ENCODE measurements around the gene TPRX2.
"Not testable (repeated sequence)": the region's sequence is repeated elsewhere in the genome, so short reads cannot be mapped to it uniquely, and the experiment has no call there.

TPRX2 gene, protein sequence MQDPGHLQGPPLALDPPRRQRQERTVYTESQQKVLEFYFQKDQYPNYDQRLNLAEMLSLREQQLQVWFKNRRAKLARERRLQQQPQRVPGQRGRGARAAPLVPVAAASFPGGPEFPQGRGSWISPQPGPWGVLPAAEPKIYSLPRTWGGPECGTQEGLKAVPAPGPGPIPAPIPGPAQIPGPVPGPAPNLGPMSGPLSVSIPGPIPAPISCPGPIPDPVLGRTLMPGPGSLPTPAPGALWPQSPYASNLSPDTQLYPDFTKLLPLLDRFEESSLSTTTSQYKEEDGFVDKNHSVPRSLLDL

DNA sequence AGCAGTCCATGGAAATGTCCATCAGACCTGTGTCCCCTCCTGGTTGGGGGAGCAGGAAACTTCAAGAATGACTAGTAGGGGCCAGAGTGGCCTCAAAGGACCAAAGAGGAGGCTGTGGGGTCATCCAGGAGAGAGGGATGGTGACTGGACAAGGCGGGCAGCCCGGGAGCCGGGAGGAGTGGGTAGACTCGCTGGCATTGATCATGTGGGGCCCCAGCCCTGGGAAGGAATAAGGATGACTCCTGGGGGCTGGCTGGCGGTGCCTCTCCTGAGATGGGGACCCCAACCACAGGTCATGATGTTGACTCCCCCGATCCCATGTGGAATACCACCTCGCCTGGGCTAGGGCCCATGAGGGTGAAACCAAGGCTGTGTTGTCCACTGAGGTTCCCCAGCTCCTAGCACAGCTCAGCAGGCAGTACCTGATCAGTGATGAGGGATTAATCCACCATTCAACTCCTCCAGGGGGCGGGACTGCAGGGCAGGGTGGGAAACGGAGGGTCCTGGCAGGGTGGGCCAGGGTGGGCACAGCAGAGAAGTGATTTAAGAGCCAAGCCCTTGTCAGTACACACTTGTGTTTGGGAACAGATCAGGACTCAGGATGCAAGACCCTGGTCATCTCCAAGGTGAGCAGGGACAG is at the start of gene TPRX2:
Gene TPRX2 (plus strand): TSS at position 590 of the 640 bp plus-strand sequence. CDS start 12 bp downstream, at position 602.
- H3K36me3 ChIP-seq (ENCODE audit: control insufficient read depth, insufficient read depth, low read length, severe bottlenecking); H3K9me3 ChIP-seq (ENCODE audit: control insufficient read depth, low read length); DNase-seq (ENCODE audit: low read depth); H3K9ac ChIP-seq (ENCODE audit: low read length); H3K4me1 ChIP-seq (ENCODE audit: control insufficient read depth, insufficient read depth, low read length); H3K4me3 ChIP-seq (ENCODE audit: low read length): not testable (repeated sequence)
- H3K27me3 ChIP-seq (replicated peaks; ENCODE audit: control insufficient read depth, insufficient read depth, low read length) = peaks cover 25% of the 10 kb centered on the region

DNA sequence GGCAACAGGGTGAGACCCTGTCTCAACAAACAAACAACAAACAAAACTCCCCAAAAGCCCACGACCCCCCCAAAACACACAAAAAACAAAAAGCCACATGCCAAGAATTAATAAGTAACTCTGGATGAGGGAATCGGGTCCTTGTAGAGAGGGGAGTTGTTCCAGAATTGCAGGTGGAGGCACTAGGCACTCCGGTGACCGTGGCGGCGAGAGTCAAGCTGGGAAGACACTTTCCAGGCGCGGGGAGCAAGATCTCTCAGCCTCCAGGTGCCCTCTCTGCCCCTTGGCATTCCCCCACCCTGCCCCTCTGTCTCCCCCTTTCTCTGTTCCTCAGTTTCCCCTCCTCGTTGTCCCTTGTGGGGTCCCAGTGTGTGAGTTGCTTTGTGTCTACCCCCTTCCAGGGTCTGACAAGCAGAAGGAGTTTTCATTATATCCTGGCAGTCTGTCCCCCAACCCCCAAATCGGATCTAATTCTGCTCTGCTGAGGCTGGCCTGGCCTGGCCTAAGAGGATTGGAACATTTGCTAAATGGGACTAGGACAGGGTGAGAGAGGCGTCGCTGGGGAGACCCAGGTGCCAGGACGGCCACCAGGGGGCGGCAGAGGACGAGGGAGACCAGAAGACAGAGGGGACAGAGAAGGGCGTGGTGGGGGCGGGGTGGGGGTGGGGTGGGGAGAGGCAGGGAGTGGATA is 45.6 kb upstream of the TPRX2 start:
- no peak overlapping the region for H3K9ac ChIP-seq (ENCODE audit: low read length)
- H3K27me3 ChIP-seq (replicated peaks; ENCODE audit: control insufficient read depth, insufficient read depth, low read length) = peaks cover 15% of the 10 kb centered on the region
- no peaks in the 10 kb centered on the region for H3K36me3 ChIP-seq (ENCODE audit: control insufficient read depth, insufficient read depth, low read length, severe bottlenecking)
- no peaks in the 10 kb centered on the region for H3K9me3 ChIP-seq (ENCODE audit: control insufficient read depth, low read length)
- no peaks in the 10 kb centered on the region for H3K4me1 ChIP-seq (ENCODE audit: control insufficient read depth, insufficient read depth, low read length)
- H3K4me3 ChIP-seq (ENCODE audit: low read length) = no peak overlapping the region
- peak; percentile 75 for DNase-seq (ENCODE audit: low read depth)

DNA sequence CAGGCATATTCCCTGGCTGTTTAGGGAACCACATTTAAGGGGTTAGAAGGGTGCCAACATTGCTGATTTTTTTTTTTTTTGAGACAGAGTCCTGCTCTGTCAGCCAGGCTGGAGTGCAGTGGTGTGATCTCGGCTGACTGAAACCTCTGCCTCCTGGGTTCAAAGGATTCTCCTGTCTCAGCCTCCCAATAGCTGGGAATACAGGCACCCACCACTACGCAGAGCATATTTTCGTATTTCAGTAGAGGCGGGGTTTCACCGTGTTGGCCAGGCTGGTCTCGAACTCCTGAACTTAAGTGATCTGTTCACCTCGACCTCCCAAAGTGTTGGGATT is 45.1 kb upstream of the TPRX2 start:
- H3K36me3 ChIP-seq (ENCODE audit: control insufficient read depth, insufficient read depth, low read length, severe bottlenecking) = no peaks in the 10 kb centered on the region
- H3K27me3 ChIP-seq (replicated peaks; ENCODE audit: control insufficient read depth, insufficient read depth, low read length) = peaks cover 16% of the 10 kb centered on the region
- H3K4me1 ChIP-seq (ENCODE audit: control insufficient read depth, insufficient read depth, low read length) = no peaks in the 10 kb centered on the region
- no peaks in the 10 kb centered on the region for H3K9me3 ChIP-seq (ENCODE audit: control insufficient read depth, low read length)
- H3K9ac ChIP-seq (ENCODE audit: low read length) = no peak overlapping the region
- H3K4me3 ChIP-seq (ENCODE audit: low read length) = no peak overlapping the region
- DNase-seq (ENCODE audit: low read depth) = no peak

DNA sequence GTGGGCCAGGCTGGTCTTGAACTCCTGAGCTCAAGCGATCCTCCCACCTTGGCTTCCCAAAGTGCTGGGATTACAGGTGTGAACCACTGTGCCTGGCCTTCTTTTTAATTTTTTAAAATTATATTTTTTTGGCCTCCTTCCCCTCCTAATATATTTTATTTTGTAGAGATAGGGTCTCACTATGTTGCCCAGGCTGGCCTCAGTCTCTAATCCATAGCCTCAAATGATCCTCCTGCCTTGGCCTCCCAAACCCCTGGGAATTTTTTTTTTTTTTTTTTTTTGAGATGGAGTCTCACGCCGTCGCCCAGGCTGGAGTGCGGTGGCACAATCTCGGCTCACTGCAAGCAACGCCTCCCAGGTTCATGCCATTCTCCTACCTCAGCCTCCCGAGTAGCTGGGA is 42.8 kb upstream of the TPRX2 start:
- not testable (repeated sequence) for H3K36me3 ChIP-seq (ENCODE audit: control insufficient read depth, insufficient read depth, low read length, severe bottlenecking); H3K9me3 ChIP-seq (ENCODE audit: control insufficient read depth, low read length); DNase-seq (ENCODE audit: low read depth); H3K4me3 ChIP-seq (ENCODE audit: low read length); H3K4me1 ChIP-seq (ENCODE audit: control insufficient read depth, insufficient read depth, low read length); H3K9ac ChIP-seq (ENCODE audit: low read length)
- peaks cover 35% of the 10 kb centered on the region for H3K27me3 ChIP-seq (replicated peaks; ENCODE audit: control insufficient read depth, insufficient read depth, low read length)

DNA sequence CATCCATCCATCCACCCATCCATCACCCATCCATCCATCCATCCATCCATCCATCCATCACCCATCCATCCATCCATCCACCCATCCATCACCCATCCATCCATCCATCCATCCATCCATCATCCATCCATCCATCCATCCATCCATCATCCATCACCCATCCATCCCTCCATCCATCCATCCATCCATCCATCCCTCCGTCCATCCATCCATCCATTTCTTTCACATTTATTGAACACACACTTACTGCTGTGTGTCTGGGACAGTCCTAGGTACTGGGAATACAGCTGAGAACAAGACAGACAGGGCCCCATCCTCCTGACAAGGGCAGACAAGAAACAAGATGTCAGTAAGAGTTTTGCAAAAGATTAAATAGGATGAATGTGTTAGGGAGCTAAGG is 40.8 kb upstream of the TPRX2 start:
- not testable (repeated sequence) for H3K9me3 ChIP-seq (ENCODE audit: control insufficient read depth, low read length); H3K4me3 ChIP-seq (ENCODE audit: low read length); H3K9ac ChIP-seq (ENCODE audit: low read length); H3K4me1 ChIP-seq (ENCODE audit: control insufficient read depth, insufficient read depth, low read length); H3K36me3 ChIP-seq (ENCODE audit: control insufficient read depth, insufficient read depth, low read length, severe bottlenecking); DNase-seq (ENCODE audit: low read depth)
- H3K27me3 ChIP-seq (replicated peaks; ENCODE audit: control insufficient read depth, insufficient read depth, low read length) = peaks cover 45% of the 10 kb centered on the region

DNA sequence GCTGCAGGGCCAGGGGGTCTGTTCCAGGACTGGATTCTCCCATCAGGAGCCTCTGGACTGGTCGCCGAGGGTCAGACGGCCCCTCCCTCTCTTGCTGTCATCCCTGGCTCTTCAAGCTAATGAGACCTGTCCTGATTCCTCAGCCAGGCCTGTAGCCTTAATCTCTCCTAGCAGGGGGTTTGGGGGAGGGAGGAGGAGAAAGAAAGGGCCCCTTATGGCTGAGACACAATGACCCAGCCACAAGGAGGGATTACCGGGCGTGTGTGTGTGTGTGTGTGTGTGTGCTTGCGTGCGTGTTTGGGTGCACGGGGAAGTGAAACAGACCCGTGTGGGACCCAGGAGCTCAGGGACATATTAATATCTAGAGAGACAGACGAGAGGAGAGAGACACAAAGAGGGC is 39.2 kb upstream of the TPRX2 start:
- no peak overlapping the region for H3K9ac ChIP-seq (ENCODE audit: low read length)
- H3K9me3 ChIP-seq (ENCODE audit: control insufficient read depth, low read length) = no peaks in the 10 kb centered on the region
- no peaks in the 10 kb centered on the region for H3K4me1 ChIP-seq (ENCODE audit: control insufficient read depth, insufficient read depth, low read length)
- no peaks in the 10 kb centered on the region for H3K36me3 ChIP-seq (ENCODE audit: control insufficient read depth, insufficient read depth, low read length, severe bottlenecking)
- no peak for DNase-seq (ENCODE audit: low read depth)
- H3K4me3 ChIP-seq (ENCODE audit: low read length) = no peak overlapping the region
- peaks cover 42% of the 10 kb centered on the region for H3K27me3 ChIP-seq (replicated peaks; ENCODE audit: control insufficient read depth, insufficient read depth, low read length)

DNA sequence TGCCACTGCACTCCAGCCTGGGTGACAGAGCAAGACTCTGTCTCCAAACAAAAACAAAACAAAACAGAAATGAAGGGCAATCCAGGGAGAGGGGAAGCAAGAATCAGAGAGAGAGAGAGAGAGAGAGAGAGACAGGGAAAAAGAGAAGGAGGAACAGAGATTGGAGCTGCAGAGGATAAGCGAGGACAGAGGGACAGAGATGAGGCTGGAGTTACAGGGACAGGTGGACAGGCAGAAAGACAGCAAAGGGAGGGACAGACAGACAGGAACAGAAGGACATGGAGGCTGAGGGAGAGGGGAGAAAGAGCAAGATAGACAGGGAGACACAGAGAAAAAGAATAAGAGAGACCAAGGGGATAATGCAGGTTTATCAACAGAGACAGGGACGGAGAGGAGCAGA is 38.6 kb upstream of the TPRX2 start:
- H3K4me1 ChIP-seq (ENCODE audit: control insufficient read depth, insufficient read depth, low read length) = no peaks in the 10 kb centered on the region
- H3K9ac ChIP-seq (ENCODE audit: low read length) = no peak overlapping the region
- no peaks in the 10 kb centered on the region for H3K36me3 ChIP-seq (ENCODE audit: control insufficient read depth, insufficient read depth, low read length, severe bottlenecking)
- H3K4me3 ChIP-seq (ENCODE audit: low read length) = no peak overlapping the region
- H3K27me3 ChIP-seq (replicated peaks; ENCODE audit: control insufficient read depth, insufficient read depth, low read length) = peaks cover 42% of the 10 kb centered on the region
- no peak for DNase-seq (ENCODE audit: low read depth)
- H3K9me3 ChIP-seq (ENCODE audit: control insufficient read depth, low read length) = no peaks in the 10 kb centered on the region

DNA sequence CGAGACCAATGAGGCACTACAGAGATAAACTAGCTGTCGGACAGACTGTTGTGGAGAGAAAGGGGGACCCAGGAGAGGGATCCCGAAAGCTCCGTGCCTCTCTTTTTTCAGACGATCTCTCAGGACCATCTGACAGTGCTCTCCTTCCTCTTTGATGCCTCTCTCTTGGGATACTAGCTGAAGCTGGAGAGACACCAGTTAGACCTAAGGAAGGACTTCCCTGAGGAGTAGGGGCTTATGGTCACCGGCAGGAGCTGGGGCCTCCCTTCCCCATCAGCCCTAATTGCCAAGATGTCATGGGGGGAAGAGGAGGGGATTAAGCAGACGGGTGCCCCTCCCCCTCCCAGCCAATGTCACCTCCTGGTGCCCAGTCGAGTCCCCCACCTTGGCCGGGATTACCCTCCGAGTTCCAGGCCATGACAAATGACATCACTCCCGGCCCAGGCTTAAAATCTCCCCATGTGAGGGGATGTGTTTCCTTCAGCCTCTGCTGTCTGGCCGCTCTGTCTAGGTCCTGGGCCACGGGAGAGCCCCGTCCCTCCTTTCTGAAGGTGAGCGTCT is 37.5 kb upstream of the TPRX2 start, which contains the start of gene CRX:
Gene CRX (plus strand): TSS at position 478 of the 561 bp plus-strand sequence. CDS start 12,507 bp downstream, outside the sequence.
- DNase-seq (ENCODE audit: low read depth) = no peak
- H3K4me1 ChIP-seq (ENCODE audit: control insufficient read depth, insufficient read depth, low read length) = no peaks in the 10 kb centered on the region
- no peaks in the 10 kb centered on the region for H3K36me3 ChIP-seq (ENCODE audit: control insufficient read depth, insufficient read depth, low read length, severe bottlenecking)
- no peak within 1 kb of the TSS for H3K9ac ChIP-seq (ENCODE audit: low read length)
- no peak within 1 kb of the TSS for H3K4me3 ChIP-seq (ENCODE audit: low read length)
- peaks cover 1% of the 10 kb centered on the region for H3K9me3 ChIP-seq (ENCODE audit: control insufficient read depth, low read length)
- peaks cover 42% of the 10 kb centered on the region for H3K27me3 ChIP-seq (replicated peaks; ENCODE audit: control insufficient read depth, insufficient read depth, low read length)

DNA sequence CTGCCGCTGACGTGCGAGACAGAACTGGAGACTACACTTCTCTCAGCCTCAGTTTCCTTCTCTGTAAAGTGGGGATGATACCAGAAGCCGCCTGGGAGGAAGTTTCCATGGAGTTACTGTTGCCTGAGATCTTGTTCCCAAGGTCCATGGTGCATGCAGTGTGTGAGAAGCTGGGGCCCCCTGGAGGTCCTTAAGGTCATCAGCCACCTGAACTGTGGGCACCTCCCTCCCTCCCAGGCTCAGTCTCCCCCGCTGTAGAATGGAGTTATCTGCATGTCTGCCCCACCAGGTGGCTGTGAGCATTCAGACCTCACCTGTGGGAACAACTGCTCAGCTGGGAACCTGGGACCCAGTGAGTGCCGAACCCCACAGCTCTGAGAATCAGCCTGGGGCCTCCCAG is 34.6 kb upstream of the TPRX2 start:
- H3K27me3 ChIP-seq (replicated peaks; ENCODE audit: control insufficient read depth, insufficient read depth, low read length) = peaks cover 41% of the 10 kb centered on the region
- H3K4me1 ChIP-seq (ENCODE audit: control insufficient read depth, insufficient read depth, low read length) = no peaks in the 10 kb centered on the region
- no peak overlapping the region for H3K4me3 ChIP-seq (ENCODE audit: low read length)
- no peak overlapping the region for H3K9ac ChIP-seq (ENCODE audit: low read length)
- DNase-seq (ENCODE audit: low read depth) = no peak
- peaks cover 8% of the 10 kb centered on the region for H3K9me3 ChIP-seq (ENCODE audit: control insufficient read depth, low read length)
- no peaks in the 10 kb centered on the region for H3K36me3 ChIP-seq (ENCODE audit: control insufficient read depth, insufficient read depth, low read length, severe bottlenecking)

DNA sequence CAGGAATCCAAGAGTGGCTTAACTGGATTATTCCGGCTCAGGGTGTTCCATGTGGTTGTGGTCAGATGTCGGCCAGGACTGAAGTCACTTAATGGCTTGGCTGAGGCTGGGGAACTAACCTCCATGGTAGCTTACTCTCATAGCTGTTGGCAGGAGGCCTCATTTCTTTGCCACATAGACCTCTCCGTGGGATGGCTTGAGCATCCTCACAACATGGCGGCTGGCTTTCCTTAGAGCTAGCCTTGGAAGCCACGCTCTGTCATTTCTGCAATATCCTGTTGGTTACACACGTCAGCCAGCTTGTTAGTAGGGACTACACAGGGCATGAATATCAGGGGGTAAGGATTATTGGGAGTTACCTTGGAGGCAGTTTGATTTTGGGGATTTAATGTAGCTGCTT is 32.2 kb upstream of the TPRX2 start:
- no peak for DNase-seq (ENCODE audit: low read depth)
- no peak overlapping the region for H3K9ac ChIP-seq (ENCODE audit: low read length)
- peaks cover 8% of the 10 kb centered on the region for H3K9me3 ChIP-seq (ENCODE audit: control insufficient read depth, low read length)
- H3K4me1 ChIP-seq (ENCODE audit: control insufficient read depth, insufficient read depth, low read length) = no peaks in the 10 kb centered on the region
- no peak overlapping the region for H3K4me3 ChIP-seq (ENCODE audit: low read length)
- H3K27me3 ChIP-seq (replicated peaks; ENCODE audit: control insufficient read depth, insufficient read depth, low read length) = peaks cover 19% of the 10 kb centered on the region
- no peaks in the 10 kb centered on the region for H3K36me3 ChIP-seq (ENCODE audit: control insufficient read depth, insufficient read depth, low read length, severe bottlenecking)

DNA sequence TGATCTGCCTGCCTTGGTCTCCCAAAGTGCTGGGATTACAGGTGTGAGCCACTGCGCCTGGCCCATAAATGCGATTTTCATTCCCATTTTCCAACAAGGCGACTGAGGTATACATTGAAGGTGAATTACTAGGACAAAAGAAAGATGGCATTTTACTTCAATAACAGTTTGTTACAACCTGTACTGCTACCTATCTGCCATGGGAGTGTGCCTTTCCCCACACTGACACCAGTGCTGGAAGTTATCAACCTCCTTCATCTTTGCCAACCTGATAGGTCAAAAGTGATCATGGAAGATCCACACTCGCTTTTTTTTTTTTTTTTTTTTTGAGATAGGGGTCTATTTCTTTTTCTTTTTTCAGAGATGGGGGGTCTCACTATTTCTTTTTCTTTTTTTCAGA is 26.3 kb upstream of the TPRX2 start:
- no peak for DNase-seq (ENCODE audit: low read depth)
- Histone ChIP-seq H3K4me1 (ENCODE audit: control insufficient read depth, insufficient read depth, low read length) (no peaks in the 10 kb centered on the region), H3K36me3 (ENCODE audit: control insufficient read depth, insufficient read depth, low read length, severe bottlenecking) (no peaks in the 10 kb centered on the region), H3K4me3 (ENCODE audit: low read length) (no peak overlapping the region), H3K9me3 (ENCODE audit: control insufficient read depth, low read length) (no peaks in the 10 kb centered on the region), H3K27me3 (replicated peaks; ENCODE audit: control insufficient read depth, insufficient read depth, low read length) (peaks cover 16% of the 10 kb centered on the region), H3K9ac (ENCODE audit: low read length) (no peak overlapping the region)
